Measurements from ENCODE around the gene MEIG1.
"Not testable (repeated sequence)": the region's sequence is repeated elsewhere in the genome, so short reads cannot be mapped to it uniquely, and the experiment has no call there.

The MEIG1 gene

GRCh38 chr10:14954001-14954770 is 5.0 kb upstream of the MEIG1 start, which contains the start of gene DCLRE1C:
Gene DCLRE1C (minus strand): TSS chr10:14954096. CDS start chr10:14954010, 86 bp downstream.
- peak; percentile 89 for DNase-seq (ENCODE audit: insufficient read length, low spot score)
- peak; percentile 33 for FAIRE-seq

- DNase-seq (ENCODE audit: insufficient read length, low spot score) (no peak), FAIRE-seq (no peak)
Measured at GRCh38 chr10:14954934-14955333, 4.3 kb upstream of the MEIG1 start.

GRCh38 chr10:14958872-14959220 is 342 bp upstream of the MEIG1 start:
- no peak for FAIRE-seq
- no peak for DNase-seq (ENCODE audit: insufficient read length, low spot score)

- DNase-seq (ENCODE audit: insufficient read length, low spot score) (no peak), FAIRE-seq (no peak)
Measured at GRCh38 chr10:14967897-14968296, 8.7 kb downstream of the MEIG1 start.

GRCh38 chr10:14971867-14972448 is 12.8 kb downstream of the MEIG1 start:
- no peak for FAIRE-seq
- DNase-seq (ENCODE audit: insufficient read length, low spot score), result no peak

- not testable (repeated sequence) for DNase-seq (ENCODE audit: insufficient read length, low spot score); FAIRE-seq
Measured at GRCh38 chr10:14974153-14974998, 15.2 kb downstream of the MEIG1 start.

- DNase-seq (ENCODE audit: insufficient read length, low spot score) (no peak), FAIRE-seq (no peak)
Measured at GRCh38 chr10:14975672-14976273, 16.6 kb downstream of the MEIG1 start.

GRCh38 chr10:14982744-14983143 is 23.6 kb downstream of the MEIG1 start:
- no peak for FAIRE-seq
- no peak for DNase-seq (ENCODE audit: insufficient read length, low spot score)

- DNase-seq (ENCODE audit: insufficient read length, low spot score); FAIRE-seq: not testable (repeated sequence)
Measured at GRCh38 chr10:14989552-14989951, 30.4 kb downstream of the MEIG1 start.

- DNase-seq (ENCODE audit: insufficient read length, low spot score); FAIRE-seq: not testable (repeated sequence)
Measured at GRCh38 chr10:14991035-14991749, 32.0 kb downstream of the MEIG1 start.

GRCh38 chr10:14992336-14992735 is 33.1 kb downstream of the MEIG1 start:
- DNase-seq (ENCODE audit: insufficient read length, low spot score); FAIRE-seq: not testable (repeated sequence)

- DNase-seq (ENCODE audit: insufficient read length, low spot score); FAIRE-seq: not testable (repeated sequence)
Measured at GRCh38 chr10:14993500-14994455, 34.6 kb downstream of the MEIG1 start.

GRCh38 chr10:14995964-14996565 is 36.9 kb downstream of the MEIG1 start:
- FAIRE-seq (no peak), DNase-seq (ENCODE audit: insufficient read length, low spot score) (no peak)

- not testable (repeated sequence) for DNase-seq (ENCODE audit: insufficient read length, low spot score); FAIRE-seq
Measured at GRCh38 chr10:15013530-15013929, 54.3 kb downstream of the MEIG1 start.

- DNase-seq (ENCODE audit: insufficient read length, low spot score) (no peak), FAIRE-seq (no peak)
Measured at GRCh38 chr10:15015451-15015850, 56.3 kb downstream of the MEIG1 start.

- DNase-seq (ENCODE audit: insufficient read length, low spot score); FAIRE-seq: not testable (repeated sequence)
Measured at GRCh38 chr10:15020966-15021365, 61.8 kb downstream of the MEIG1 start.
